Mesothelial cell of epicardium (in vitro differentiated cells): ENCODE data around the gene RBMS1. TPM values are rescaled to one million over a fixed set of nuclear protein-coding genes. Genes with fewer than 3 reads are reported as not detected.
A peak's percentile ranks its signal among the peaks of the same experiment; 100 is the strongest.

Experiments
- DNase-seq, 2 experiments: peaks; one replicate each; pipeline ENCODE4 v3.0.0; 2021; ENCODE audit warnings: low spot score in 2 of 2; ENCODE audit not compliant: unreplicated experiment in 2 of 2
- H3K27ac Mint-ChIP-seq: 2 replicates; pipeline ENCODE4 v1.8.0; 2021; ENCODE audit warnings: mixed read lengths
- H3K27me3 Mint-ChIP-seq: 2 replicates; pipeline ENCODE4 v1.8.0; 2021; ENCODE audit warnings: low read depth, mixed read lengths
- H3K36me3 Mint-ChIP-seq: 2 replicates; pipeline ENCODE4 v1.8.0; 2021; ENCODE audit warnings: mixed read lengths
- H3K4me1 Mint-ChIP-seq: 2 replicates; pipeline ENCODE4 v1.8.0; 2021; ENCODE audit warnings: mixed read lengths
- H3K4me3 Mint-ChIP-seq: 2 replicates; pipeline ENCODE4 v1.8.0; 2021; ENCODE audit warnings: mild to moderate bottlenecking, moderate library complexity, mixed read lengths
- H3K9me3 Mint-ChIP-seq: 2 replicates; pipeline ENCODE4 v1.8.0; 2021; ENCODE audit warnings: mixed read lengths
- CTCF ChIP-seq: fragments of 200-600 bp; sonication (generic); IDR thresholded peaks from one replicate; pipeline ENCODE4 v1.5.0; 2021; ENCODE audit warnings: antibody characterized with exemption; ENCODE audit not compliant: unreplicated experiment
- total RNA-seq: library from RNA; stranded (reverse); gene quantifications from 3 replicates; pipeline ENCODE4 v1.2.1, GENCODE V29; 2021

RBMS1 gene
- total RNA-seq, 1 donor from 2014 or later, result 128 TPM

GRCh38 chr2:160366474-160366873 is 127.1 kb downstream of the RBMS1 start:
- no peak for DNase-seq
- TF ChIP-seq CTCF, result no peak
- Mint-ChIP-seq H3K27me3 (no peaks in the 10 kb centered on the region), H3K27ac (no peak overlapping the region), H3K36me3 (peaks cover 3% of the 10 kb centered on the region), H3K4me1 (peaks cover 51% of the 10 kb centered on the region), H3K9me3 (no peaks in the 10 kb centered on the region), H3K4me3 (no peak overlapping the region)

- H3K4me1 Mint-ChIP-seq, result peaks cover 45% of the 10 kb centered on the region
- DNase-seq, result no peak
- no peaks in the 10 kb centered on the region for H3K9me3 Mint-ChIP-seq
- TF ChIP-seq CTCF, result no peak
- peak overlapping the region; percentile 7 for H3K27ac Mint-ChIP-seq
- H3K27me3 Mint-ChIP-seq, result no peaks in the 10 kb centered on the region
- H3K4me3 Mint-ChIP-seq, result no peak overlapping the region
- H3K36me3 Mint-ChIP-seq, result peaks cover 3% of the 10 kb centered on the region
These were observed 127.8 kb downstream of the RBMS1 start for GRCh38 chr2:160365716-160366367.

GRCh38 chr2:160364364-160364763 is 129.2 kb downstream of the RBMS1 start:
- Mint-ChIP-seq H3K4me1 (peaks cover 35% of the 10 kb centered on the region), H3K9me3 (no peaks in the 10 kb centered on the region), H3K27me3 (no peaks in the 10 kb centered on the region), H3K36me3 (peaks cover 3% of the 10 kb centered on the region), H3K27ac (no peak overlapping the region), H3K4me3 (no peak overlapping the region)
- no peak for DNase-seq
- no peak for TF ChIP-seq CTCF

GRCh38 chr2:160363961-160364360 is 129.6 kb downstream of the RBMS1 start:
- Mint-ChIP-seq H3K9me3 (no peaks in the 10 kb centered on the region), H3K4me3 (no peak overlapping the region), H3K27ac (peak overlapping the region; percentile 15), H3K4me1 (peaks cover 32% of the 10 kb centered on the region), H3K36me3 (peaks cover 3% of the 10 kb centered on the region), H3K27me3 (no peaks in the 10 kb centered on the region)
- no peak for DNase-seq
- TF ChIP-seq CTCF, result no peak

- no peak for TF ChIP-seq CTCF
- Mint-ChIP-seq H3K9me3 (no peaks in the 10 kb centered on the region), H3K4me1 (peaks cover 27% of the 10 kb centered on the region), H3K36me3 (peaks cover 5% of the 10 kb centered on the region), H3K27ac (peak overlapping the region; percentile 10), H3K27me3 (no peaks in the 10 kb centered on the region), H3K4me3 (no peak overlapping the region)
- DNase-seq, result no peak
These were observed 130.6 kb downstream of the RBMS1 start for GRCh38 chr2:160363055-160363454.

GRCh38 chr2:160362541-160362940 is 131.1 kb downstream of the RBMS1 start:
- no peaks in the 10 kb centered on the region for H3K27me3 Mint-ChIP-seq
- DNase-seq, result no peak
- no peak for TF ChIP-seq CTCF
- H3K4me3 Mint-ChIP-seq, result no peak overlapping the region
- H3K36me3 Mint-ChIP-seq, result peaks cover 10% of the 10 kb centered on the region
- no peak overlapping the region for H3K27ac Mint-ChIP-seq
- H3K4me1 Mint-ChIP-seq, result peaks cover 23% of the 10 kb centered on the region
- H3K9me3 Mint-ChIP-seq, result no peaks in the 10 kb centered on the region
